Ishikawa (cell line): ENCODE results near the gene ATP5F1D.
"Not testable (repeated sequence)": the region's sequence is repeated elsewhere in the genome, so short reads cannot be mapped to it uniquely, and the experiment has no call there.

Experiments
- CEBPB ChIP-seq: IDR thresholded peaks from 2 replicates; pipeline ENCODE4 v1.6.1; 2012
- EP300 ChIP-seq: IDR thresholded peaks from 2 replicates; pipeline ENCODE4 v1.6.1; 2012; ENCODE audit warnings: borderline replicate concordance
- NFIC ChIP-seq: IDR thresholded peaks from 2 replicates; pipeline ENCODE4 v1.6.1; 2012
- RAD21 ChIP-seq: IDR thresholded peaks from 2 replicates; pipeline ENCODE4 v1.6.1; 2012; ENCODE audit warnings: low read depth
- TAF1 ChIP-seq: IDR thresholded peaks from 2 replicates; pipeline ENCODE4 v1.6.1; 2012; ENCODE audit warnings: low read depth, mild to moderate bottlenecking
- TCF12 ChIP-seq: IDR thresholded peaks from 2 replicates; pipeline ENCODE4 v1.6.1; 2012; ENCODE audit warnings: low read depth
- TEAD4 ChIP-seq: IDR thresholded peaks from 2 replicates; pipeline ENCODE4 v1.6.1; 2012
- YY1 ChIP-seq: IDR thresholded peaks from 2 replicates; pipeline ENCODE4 v1.6.1; 2012; ENCODE audit warnings: low read depth
- ZBTB7A ChIP-seq: IDR thresholded peaks from 2 replicates; pipeline ENCODE4 v1.6.1; 2012; ENCODE audit warnings: low read depth
- TF ChIP-seq, protein P1 (sequence below): IDR thresholded peaks from 2 replicates; pipeline ENCODE4 v1.6.1; 2012; ENCODE audit warnings: low read depth, mild to moderate bottlenecking
- TF ChIP-seq, protein P2 (sequence below): IDR thresholded peaks from 2 replicates; pipeline ENCODE4 v1.6.1; 2012
- TF ChIP-seq, protein P3 (sequence below): IDR thresholded peaks from 2 replicates; pipeline ENCODE4 v1.6.1; 2012

DNA sequence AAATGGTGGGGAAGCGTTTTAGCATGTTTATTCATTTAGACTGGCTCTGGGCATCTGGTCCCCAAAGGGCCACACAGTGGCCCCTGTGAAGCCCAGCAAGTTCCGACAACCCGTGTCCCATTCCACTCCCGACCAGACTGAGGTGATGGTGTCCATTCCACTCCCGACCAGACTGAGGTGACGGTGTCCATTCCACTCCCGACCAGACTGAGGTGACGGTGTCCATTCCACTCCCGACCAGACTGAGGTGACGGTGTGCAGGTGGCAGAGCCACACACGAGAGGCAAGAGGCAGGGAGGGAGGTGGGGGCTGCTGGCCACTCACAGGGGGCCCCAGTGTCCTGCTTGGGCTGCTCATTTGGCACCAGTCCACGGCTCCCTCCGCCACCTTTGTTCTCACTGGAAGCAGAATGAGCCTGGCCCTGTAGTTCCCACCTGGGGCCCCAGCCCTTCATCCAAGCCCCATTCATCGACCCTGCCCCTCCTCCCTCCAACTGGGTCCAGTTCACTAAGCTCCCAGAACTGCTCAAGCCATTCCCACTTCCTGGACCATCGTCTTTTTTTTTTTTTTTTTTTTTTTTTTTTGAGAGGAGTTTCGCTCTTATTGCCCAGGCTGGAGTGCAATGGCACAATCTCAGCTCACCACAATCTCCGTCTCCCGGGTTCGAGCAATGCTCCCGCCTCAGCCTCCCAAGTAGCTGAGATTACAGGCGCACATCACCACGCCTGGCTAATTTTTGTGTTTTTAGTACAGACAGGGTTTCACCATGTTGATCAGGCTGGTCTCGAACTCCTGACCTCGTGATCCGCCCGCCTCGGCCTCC, 4.9 kb downstream of the ATP5F1D start:
- TF ChIP-seq, protein P1, sequence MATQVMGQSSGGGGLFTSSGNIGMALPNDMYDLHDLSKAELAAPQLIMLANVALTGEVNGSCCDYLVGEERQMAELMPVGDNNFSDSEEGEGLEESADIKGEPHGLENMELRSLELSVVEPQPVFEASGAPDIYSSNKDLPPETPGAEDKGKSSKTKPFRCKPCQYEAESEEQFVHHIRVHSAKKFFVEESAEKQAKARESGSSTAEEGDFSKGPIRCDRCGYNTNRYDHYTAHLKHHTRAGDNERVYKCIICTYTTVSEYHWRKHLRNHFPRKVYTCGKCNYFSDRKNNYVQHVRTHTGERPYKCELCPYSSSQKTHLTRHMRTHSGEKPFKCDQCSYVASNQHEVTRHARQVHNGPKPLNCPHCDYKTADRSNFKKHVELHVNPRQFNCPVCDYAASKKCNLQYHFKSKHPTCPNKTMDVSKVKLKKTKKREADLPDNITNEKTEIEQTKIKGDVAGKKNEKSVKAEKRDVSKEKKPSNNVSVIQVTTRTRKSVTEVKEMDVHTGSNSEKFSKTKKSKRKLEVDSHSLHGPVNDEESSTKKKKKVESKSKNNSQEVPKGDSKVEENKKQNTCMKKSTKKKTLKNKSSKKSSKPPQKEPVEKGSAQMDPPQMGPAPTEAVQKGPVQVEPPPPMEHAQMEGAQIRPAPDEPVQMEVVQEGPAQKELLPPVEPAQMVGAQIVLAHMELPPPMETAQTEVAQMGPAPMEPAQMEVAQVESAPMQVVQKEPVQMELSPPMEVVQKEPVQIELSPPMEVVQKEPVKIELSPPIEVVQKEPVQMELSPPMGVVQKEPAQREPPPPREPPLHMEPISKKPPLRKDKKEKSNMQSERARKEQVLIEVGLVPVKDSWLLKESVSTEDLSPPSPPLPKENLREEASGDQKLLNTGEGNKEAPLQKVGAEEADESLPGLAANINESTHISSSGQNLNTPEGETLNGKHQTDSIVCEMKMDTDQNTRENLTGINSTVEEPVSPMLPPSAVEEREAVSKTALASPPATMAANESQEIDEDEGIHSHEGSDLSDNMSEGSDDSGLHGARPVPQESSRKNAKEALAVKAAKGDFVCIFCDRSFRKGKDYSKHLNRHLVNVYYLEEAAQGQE, result not testable (repeated sequence)
- TF ChIP-seq YY1, CEBPB, EP300, RAD21, TEAD4, ZBTB7A, TAF1: not testable (repeated sequence)
- TF ChIP-seq, protein P2, sequence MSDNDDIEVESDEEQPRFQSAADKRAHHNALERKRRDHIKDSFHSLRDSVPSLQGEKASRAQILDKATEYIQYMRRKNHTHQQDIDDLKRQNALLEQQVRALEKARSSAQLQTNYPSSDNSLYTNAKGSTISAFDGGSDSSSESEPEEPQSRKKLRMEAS, result 0 out of 2 replicates have a peak, but pooled peaks have one; percentile 0
- TF ChIP-seq NFIC (peak; percentile 17; the same call in 1 of the 2 replicates), TCF12 (peak; percentile 24)
- TF ChIP-seq, protein P3, sequence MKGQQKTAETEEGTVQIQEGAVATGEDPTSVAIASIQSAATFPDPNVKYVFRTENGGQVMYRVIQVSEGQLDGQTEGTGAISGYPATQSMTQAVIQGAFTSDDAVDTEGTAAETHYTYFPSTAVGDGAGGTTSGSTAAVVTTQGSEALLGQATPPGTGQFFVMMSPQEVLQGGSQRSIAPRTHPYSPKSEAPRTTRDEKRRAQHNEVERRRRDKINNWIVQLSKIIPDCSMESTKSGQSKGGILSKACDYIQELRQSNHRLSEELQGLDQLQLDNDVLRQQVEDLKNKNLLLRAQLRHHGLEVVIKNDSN, result not testable (repeated sequence)
